NCI-H2081 treated with DMSO at 0.1 percent for 48 hours (cell line): ENCODE data around the gene IL17RA.
"Not testable (repeated sequence)": the region's sequence is repeated elsewhere in the genome, so short reads cannot be mapped to it uniquely, and the experiment has no call there.

Experiments used
- DNase-seq: peaks from one replicate; lab custom pipeline; 2025; lab: John Stamatoyannopoulos, UW

IL17RA gene, protein sequence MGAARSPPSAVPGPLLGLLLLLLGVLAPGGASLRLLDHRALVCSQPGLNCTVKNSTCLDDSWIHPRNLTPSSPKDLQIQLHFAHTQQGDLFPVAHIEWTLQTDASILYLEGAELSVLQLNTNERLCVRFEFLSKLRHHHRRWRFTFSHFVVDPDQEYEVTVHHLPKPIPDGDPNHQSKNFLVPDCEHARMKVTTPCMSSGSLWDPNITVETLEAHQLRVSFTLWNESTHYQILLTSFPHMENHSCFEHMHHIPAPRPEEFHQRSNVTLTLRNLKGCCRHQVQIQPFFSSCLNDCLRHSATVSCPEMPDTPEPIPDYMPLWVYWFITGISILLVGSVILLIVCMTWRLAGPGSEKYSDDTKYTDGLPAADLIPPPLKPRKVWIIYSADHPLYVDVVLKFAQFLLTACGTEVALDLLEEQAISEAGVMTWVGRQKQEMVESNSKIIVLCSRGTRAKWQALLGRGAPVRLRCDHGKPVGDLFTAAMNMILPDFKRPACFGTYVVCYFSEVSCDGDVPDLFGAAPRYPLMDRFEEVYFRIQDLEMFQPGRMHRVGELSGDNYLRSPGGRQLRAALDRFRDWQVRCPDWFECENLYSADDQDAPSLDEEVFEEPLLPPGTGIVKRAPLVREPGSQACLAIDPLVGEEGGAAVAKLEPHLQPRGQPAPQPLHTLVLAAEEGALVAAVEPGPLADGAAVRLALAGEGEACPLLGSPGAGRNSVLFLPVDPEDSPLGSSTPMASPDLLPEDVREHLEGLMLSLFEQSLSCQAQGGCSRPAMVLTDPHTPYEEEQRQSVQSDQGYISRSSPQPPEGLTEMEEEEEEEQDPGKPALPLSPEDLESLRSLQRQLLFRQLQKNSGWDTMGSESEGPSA

GRCh38 chr22:17084554-17085276 lies at the start of gene IL17RA:
IL17RA (plus strand) TSS chr22:17085000; CDS start chr22:17085092, 92 bp downstream.
- DNase-seq, result peak; percentile 73

GRCh38 chr22:17035246-17035645 lies 49.6 kb upstream of the IL17RA start:
- DNase-seq, result no peak

- DNase-seq, result not testable (repeated sequence)
These were observed 48.6 kb upstream of the IL17RA start for GRCh38 chr22:17035976-17036841.

GRCh38 chr22:17036842-17037711 lies 47.7 kb upstream of the IL17RA start:
- not testable (repeated sequence) for DNase-seq

GRCh38 chr22:17043521-17043920 lies 41.3 kb upstream of the IL17RA start:
- DNase-seq, result no peak

GRCh38 chr22:17046566-17047348 lies 38.0 kb upstream of the IL17RA start:
- DNase-seq, result no peak

DNA sequence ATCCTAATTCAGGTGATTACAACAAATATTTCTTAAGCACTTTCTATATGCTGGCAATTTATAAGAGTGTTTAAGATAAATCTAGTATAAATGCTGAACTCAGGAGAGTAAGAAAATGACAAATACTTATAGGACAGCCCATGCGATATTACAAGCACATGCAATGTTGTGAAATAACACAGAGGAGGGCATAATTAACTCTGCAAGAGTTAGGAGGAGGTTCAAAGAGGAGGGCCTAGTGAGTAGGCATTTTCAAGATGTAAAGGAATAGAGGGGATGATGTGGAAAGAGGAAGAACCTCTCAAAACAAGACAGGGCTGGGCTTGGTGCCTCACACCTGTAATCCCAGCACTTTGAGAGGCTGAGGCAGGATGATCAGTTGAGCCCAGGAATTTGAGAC lies 37.1 kb upstream of the IL17RA start:
- DNase-seq, result no peak

- DNase-seq, result no peak
These were observed 28.7 kb upstream of the IL17RA start for GRCh38 chr22:17056058-17056457.

- no peak for DNase-seq
These were observed 28.0 kb upstream of the IL17RA start for GRCh38 chr22:17056807-17057206.

DNA sequence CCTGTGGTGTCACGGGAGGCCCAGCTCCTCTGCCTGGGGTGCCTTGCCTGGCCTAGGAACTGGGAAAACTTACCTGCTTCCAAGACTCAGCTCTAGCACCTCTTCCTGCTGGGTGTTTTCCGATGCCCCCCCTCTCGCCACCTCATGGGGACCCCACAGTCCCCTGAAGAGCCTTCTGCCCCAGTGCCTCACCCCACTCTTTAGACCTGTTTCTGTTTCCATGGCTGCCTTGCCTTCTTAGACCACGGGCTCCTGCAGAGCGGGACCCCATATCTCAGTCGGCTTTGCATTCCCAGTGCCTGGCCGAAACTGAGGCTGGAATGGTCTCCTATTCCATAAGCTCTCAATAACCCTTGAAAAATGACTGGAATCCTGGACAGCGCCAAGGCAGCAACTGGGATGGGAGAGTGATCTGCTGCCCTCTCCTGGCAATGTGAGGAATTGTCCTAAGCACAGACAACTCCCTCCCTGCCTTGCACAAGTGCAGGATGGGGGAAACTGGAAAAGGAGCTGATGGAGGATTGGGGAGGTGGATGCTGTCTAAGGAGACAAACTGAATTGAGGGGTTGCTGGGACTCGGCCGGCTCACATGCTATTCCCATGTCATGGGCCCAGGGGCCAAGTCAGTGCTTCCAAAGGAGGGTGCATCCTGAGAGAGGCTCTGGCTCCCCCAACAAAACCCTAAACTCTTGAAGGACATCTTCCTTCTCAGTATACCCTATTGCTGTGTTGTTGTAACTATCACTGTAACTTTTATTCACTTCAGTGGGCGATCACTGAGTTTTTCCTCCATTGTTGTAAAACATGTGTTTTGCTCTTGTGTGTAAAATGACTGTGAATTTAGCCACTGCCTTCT lies 26.6 kb upstream of the IL17RA start:
- DNase-seq, result no peak

DNA sequence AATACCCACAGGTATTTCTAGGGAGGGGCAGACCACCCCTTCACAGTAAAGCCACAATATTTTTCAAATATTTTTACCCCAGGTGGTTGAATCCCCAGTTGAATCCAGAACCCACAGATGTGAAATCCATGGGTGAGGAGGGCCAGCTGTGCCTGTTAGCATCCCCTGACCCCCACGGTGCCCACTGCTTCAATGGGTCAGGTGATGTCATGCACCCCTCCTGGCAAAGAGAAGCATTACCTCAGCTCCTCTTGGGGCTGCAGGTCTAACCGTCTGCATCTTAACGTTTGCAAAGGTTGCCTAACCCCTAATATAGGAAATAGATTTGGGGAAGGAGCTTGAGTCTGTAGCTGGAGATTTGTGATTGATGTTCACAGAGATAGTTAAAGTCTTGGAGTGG lies 24.7 kb upstream of the IL17RA start:
- DNase-seq, result no peak

DNA sequence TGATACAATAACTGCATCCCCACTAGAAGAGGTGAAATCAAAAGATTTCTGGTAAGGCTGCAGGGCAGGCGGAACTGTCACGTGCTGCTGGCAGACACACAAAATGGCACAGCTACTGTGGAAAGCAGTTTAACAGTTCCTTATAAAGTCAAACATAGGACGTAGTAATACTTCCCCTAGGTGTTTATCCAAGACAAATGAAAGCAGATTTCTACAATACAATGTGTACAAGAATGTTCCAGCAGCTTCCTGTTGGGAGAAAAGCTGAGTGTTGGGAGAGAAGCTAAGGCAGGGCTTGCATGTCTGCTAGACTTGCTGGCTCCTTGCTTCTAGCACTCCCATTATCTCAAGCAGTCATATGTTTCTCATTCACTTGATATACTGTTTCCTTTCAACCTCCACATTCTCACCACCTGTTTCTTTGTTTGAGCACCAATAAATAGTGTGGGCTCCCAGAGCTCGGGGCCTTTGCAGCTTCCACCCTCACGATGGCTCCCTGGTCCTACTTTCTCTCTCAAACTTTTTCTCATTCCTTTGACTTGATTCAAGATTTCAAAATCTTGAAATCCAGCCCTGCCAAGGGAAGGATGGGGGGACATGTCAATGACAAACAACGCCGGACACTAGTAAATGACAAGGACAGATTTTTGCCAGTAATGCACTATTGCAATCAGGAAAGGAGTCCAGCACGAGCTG lies 21.2 kb upstream of the IL17RA start:
- no peak for DNase-seq

DNA sequence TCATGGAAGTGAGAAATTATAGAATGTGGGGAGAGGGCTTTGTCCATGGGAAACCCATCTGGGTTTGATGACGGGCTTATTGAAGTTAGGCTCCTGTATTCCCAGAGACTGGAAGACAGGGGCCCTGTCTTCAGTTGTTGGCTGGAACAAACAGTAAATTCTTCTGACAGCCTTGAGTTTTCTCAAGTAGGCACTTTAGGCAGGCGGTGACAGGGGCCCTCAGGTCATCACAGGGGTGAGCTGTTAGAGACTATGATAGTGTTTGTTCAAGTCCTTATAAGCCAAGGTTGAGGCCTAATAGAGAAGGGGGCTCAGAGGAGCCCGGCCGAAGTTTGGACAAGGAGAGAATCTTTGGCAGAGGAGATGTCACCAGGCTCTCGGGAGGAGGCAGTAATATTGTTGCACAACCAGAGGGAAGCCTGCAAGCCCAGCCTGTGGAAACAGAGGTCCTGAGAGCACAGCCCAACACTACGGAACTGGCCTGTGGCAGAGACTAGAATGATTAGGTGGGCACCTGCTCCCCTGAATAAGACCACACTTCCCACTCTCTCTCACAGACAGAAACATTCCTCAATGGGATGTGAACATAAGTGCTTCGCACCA lies 20.2 kb upstream of the IL17RA start:
- no peak for DNase-seq

GRCh38 chr22:17065433-17065832 lies 19.4 kb upstream of the IL17RA start:
- DNase-seq, result no peak

- no peak for DNase-seq
These were observed 11.9 kb upstream of the IL17RA start for GRCh38 chr22:17072877-17073276.

DNA sequence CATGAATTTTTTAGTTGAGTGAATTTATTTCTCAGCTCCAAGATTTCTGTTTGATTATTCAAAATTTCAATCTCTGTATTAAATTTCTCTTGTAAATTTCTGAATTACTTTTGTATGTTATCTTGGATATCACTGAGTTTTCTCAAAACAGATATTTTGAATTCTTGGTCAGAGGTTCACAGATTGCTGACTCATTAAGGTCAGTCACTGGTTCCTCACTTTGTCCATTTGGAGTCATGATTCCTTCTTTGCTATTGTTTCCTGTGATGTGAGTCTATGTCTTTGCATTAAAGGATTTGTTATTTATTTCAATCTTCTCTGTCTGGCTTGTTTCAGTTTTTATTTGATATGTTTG lies 10.2 kb upstream of the IL17RA start:
- DNase-seq, result no peak

DNA sequence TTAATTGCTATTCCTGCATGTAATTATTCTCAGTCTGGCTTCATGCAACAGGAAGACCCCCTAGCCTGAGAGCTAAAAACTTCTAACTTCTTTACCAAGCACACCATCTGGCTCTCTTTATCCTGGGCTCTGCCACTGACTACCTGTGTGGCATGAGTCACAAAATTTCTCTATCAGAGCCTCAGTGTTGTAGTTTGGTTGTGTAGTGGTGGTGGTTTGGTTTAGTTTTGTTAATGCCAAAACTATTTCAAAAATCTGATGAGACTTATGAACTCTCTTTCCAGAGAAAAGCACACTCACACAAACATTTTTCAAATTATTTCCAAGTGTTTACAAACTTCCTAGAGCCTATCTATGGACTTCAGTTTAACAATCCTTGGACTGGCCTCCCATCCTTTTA lies 7.5 kb upstream of the IL17RA start:
- DNase-seq, result no peak

- DNase-seq, result no peak
These were observed 5.2 kb upstream of the IL17RA start for GRCh38 chr22:17079572-17079971.
